Umbilical cord (tissue), 2 donors: ENCODE measurements around the gene LMOD2. TPM values are rescaled to one million over a fixed set of nuclear protein-coding genes. Genes with fewer than 3 reads are reported as not detected.
"Not testable (repeated sequence)": the region's sequence is repeated elsewhere in the genome, so short reads cannot be mapped to it uniquely, and the experiment has no call there.

Experiments
- DNase-seq: peaks from one replicate; pipeline ENCODE4 v3.0.0-alpha.2; 2015; ENCODE audit warnings: low spot score
- total RNA-seq: library from RNA; depleted of rRNA; stranded (reverse); fragments of >200 nt; gene quantifications from one replicate; pipeline ENCODE4 v1.2.3, GENCODE V29; 2014; ENCODE audit warnings: low replicate concordance; ENCODE audit not compliant: insufficient read depth

LMOD2 gene
- total RNA-seq = 1.4 TPM

DNA sequence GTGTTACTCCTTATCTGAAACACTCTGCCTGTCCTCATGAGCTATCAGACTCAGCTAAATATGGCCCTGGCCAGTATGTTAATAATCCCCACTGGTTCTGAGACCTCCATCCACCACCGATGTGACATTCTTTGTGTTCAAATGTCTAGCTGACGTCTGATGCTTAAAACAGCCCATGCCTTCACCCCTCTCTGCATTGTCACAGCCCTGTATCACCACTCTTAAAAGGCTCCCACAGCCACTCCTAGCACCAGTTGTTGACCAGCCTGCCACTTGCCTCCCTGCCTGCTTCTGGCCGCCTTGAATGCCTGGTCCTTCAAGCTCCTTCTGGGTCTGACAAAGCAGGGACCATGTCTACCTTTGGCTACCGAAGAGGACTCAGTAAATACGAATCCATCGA lies at the start of gene LMOD2:
TSS of gene LMOD2 (plus strand) at position 253 of the 400 bp plus-strand sequence. CDS start at position 351, 98 bp downstream.
- no peak for DNase-seq

- no peak for DNase-seq
These were observed 48.2 kb upstream of the LMOD2 start for GRCh38 chr7:123607423-123607975.

GRCh38 chr7:123608991-123609882 lies 46.4 kb upstream of the LMOD2 start:
- no peak for DNase-seq

DNA sequence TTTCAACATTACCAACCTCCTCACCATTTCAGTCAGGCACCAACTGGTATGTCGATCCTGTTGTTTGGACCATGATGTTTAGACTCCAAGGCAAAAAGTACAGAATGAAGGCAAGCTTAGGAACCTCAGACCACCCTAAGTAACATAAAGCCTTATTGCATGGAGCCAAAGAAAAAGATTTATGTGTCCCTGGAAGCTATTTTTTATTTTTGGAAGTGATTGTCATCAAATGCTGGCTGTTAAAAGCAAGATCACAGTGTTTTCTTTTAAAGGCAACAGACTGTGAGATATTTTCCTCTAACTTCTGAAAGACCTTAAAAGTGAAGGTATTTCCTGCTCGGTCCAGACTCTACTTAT lies 45.8 kb upstream of the LMOD2 start:
- DNase-seq = no peak

GRCh38 chr7:123612024-123612423 lies 43.6 kb upstream of the LMOD2 start:
- DNase-seq = no peak

DNA sequence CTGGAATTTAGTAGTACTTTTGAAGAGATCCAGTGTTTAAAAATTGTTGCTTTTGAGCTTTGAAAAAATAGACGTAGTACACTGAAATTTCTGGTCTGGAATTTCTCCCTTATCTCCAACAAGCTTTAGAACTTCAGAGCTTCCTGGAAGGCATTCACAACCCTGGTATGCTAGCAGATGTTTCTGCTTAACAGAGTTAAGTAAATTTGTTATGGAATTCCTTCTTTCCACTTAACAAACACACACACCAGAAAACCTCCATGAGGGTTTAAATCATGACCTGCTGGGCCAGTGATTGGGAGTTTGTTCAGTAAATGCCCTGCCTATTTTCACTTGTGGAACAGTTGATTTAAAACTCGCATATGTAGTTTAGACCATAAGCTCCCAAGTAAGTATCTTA lies 40.3 kb upstream of the LMOD2 start:
- DNase-seq = peak; percentile 94

DNA sequence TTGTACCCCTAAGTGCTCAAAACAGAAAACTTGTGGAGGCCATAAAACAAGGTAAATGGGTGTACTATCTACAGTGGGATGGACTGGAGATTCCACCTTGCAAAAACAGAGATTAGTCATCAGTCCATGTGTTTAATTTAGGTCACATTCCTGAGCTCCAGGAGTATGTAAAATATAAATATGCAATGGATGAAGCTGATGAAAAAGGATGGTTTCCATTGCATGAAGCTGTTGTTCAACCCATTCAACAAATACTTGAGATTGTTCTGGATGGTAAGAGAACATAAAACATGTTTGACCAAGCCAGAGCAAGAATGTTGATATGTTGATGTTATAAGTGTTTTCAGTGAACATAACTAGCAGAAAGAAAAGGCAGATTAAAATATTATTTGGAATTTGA lies 39.4 kb upstream of the LMOD2 start:
- DNase-seq = no peak

DNA sequence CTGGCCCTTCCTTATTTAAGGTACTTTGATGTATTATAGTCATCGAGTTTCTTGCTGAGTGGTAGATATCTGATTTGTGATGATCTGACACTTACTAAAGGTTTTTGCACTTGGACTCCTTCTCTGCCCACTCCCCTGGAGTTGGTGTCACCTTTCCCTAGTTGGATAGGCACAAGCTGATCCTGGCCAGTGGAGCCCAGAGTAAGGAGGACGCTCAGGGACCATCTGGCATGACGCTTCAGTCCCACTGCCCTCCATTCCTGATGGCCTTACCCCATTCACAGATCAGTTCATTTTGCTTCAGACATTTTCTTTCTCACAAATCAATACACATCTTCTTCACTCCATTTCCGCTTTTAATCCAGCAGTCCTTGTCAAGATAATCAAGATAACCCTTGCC lies 34.0 kb upstream of the LMOD2 start:
- DNase-seq = no peak

GRCh38 chr7:123622660-123623386 lies 32.8 kb upstream of the LMOD2 start:
- no peak for DNase-seq

DNA sequence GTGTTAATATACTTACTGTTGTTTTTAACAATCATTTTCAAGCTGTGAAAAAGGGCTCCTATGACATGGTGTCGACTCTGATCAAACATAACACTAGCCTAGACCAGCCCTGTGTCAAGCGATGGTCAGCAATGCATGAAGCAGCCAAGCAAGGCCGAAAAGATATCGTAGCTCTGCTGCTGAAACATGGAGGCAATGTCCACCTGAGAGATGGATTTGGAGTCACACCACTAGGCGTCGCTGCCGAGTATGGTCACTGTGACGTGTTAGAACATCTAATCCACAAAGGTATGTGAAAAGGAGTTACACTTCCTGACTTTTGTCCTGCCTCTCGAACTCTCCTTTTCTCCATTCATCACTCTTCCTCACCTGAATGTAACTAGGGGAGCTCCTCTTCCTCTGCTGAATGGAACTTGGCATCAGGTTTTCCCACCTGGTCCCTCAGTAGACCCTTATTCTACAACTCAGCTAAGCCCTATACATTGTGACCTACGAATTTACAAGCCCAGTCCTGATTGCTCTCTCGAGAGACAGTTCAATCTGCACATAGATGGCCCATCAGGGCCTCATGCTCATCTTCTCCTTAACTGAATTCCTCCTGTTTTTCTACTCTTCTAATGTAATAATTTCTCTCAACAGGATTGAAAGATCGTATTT lies 31.0 kb upstream of the LMOD2 start:
- no peak for DNase-seq

GRCh38 chr7:123625254-123625653 lies 30.4 kb upstream of the LMOD2 start:
- DNase-seq = no peak

DNA sequence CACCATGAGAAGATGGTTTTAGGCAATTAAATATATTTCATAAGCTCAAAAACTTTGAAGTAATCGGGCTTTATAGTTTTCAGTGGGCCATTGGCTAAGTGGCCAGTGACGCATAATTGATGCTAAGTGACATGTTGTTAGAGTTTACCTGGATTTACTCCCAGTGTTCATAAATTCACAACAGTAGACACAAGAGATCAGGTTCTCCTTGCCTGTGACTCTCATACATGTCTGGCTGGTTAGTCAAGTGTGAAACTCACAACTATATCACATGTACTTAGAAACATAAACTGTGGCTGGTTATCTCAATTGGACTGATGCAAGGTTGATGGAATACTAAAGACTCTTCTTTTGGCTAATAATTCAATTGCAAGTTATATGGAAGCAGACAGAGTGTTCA lies 27.8 kb upstream of the LMOD2 start:
- no peak for DNase-seq

DNA sequence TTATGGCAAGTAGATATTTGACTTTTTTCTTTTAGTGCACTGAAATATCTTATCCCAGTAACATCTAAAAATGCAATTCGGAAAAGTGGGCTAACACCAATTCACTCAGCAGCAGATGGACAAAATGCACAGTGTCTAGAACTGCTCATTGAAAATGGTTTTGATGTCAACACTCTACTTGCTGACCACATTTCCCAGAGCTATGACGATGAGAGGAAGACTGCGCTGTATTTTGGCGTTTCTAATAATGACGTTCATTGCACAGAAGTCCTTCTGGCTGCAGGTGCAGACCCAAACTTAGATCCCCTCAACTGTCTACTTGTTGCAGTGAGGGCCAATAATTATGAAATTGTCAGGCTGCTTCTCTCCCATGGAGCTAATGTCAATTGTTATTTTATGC lies 26.8 kb upstream of the LMOD2 start:
- no peak for DNase-seq

DNA sequence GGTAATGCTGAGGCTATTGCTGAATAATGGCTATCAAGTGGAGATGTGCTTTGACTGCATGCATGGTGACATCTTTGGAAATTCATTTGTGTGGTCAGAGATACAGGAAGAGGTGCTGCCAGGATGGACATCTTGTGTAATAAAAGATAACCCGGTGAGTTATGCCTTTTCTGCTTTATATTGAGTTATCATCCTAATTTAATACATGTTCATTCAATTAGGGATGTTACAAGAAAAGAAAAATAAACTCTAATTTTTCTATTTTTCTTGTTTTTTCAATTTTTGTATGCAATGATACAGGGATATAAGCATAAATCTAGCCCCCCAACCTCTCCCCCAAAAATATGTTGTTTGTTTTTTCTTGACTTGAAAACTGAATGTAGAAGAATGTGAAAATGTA lies 26.4 kb upstream of the LMOD2 start:
- no peak for DNase-seq

GRCh38 chr7:123632808-123633207 lies 22.9 kb upstream of the LMOD2 start:
- DNase-seq = no peak

DNA sequence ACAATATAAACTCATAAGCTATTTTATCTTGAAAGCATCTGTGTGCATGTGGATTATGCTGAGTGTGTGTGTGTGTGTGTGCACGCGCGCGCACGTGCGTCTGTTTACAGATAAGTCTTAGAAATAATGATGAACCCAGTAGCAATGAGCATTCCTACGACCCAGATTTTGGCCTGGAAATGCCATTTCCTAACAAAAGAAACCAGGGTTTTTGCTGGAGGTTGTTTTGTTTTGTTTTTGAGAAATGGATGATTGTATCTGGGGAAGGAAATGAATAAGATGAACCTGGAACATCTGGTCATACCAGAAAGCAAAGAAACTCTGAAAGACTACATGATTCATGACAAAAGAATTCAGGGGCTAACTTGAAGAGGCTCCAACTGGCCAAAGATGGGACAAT lies 22.1 kb upstream of the LMOD2 start:
- DNase-seq = no peak

- DNase-seq = not testable (repeated sequence)
These were observed 21.6 kb upstream of the LMOD2 start for GRCh38 chr7:123634011-123634573.

- DNase-seq = peak; percentile 40
These were observed 19.9 kb upstream of the LMOD2 start for GRCh38 chr7:123635551-123636359.

DNA sequence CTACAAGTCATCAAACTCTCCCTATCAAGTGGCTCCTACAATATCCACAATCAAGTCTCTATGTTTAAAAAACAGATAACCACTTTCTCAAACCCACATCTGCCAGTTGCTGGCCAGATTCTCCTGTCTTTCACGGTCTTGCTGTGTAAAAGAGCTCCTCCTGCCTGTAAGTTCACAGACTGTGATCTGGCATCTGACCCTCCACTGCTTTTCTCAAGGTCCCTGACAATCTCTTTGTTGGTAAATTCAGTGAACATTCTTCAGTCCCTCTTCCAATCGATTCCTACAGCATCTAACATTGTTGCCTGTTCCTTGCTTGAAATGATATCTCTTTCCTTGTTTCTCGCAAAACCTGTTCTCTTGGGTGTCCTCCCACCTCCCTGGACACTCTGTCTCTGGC lies 18.5 kb upstream of the LMOD2 start:
- DNase-seq = peak; percentile 13

GRCh38 chr7:123637878-123638277 lies 17.8 kb upstream of the LMOD2 start:
- no peak for DNase-seq

- DNase-seq = no peak
These were observed 16.0 kb upstream of the LMOD2 start for GRCh38 chr7:123639631-123640030.
